Kasumi-1 (cell line): ENCODE data around the gene TCEAL9.
"Not testable (repeated sequence)": the region's sequence is repeated elsewhere in the genome, so short reads cannot be mapped to it uniquely, and the experiment has no call there.

Experiments used
- DNase-seq, 2 experiments: peaks; one replicate each; lab custom pipeline; 2025; lab: John Stamatoyannopoulos, UW

The TCEAL9 gene

DNA sequence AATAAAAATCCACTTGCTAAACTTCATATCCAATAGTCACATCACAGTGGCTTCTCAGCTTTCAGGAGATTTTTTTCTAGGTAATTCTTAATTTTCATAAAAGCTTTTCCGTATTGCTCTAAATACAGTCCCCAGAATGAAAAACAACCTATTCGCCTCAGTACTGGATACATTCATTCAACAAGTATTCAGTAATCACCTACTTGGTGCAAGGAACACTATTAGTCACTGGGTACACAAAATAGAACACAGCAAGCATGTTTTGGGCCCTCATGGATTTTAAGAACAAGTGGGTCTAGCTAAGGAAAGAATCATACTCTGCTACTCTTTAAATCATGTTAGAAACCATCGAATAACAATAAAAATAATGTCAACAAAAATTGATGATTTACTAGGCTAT is 17.3 kb downstream of the TCEAL9 start:
- no peak for DNase-seq

- DNase-seq: no peak
Measured at GRCh38 chrX:103376118-103376978, 20.0 kb downstream of the TCEAL9 start, which contains the start of gene BEX3. Gene BEX3, plus strand, starts transcription at chrX:103376538. Its CDS starts 984 bp downstream, at chrX:103377522.

DNA sequence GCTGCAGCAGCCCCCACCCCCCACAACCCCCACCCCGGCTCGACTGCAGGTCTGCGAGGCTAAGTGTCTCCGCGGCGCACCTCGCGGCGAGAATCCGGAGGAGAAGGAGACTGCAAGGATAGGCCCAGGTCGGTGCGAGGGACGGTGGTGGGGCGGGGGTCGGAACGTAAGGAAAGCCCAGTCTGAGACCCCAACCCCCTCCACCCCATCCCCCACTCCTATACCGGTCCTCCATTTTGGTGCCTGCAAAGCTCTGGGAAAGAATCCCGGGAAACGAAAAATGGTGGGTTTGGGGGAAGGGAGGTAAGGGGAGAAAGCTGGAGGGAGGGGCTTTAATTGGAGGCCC is 20.6 kb downstream of the TCEAL9 start:
- DNase-seq: no peak

DNA sequence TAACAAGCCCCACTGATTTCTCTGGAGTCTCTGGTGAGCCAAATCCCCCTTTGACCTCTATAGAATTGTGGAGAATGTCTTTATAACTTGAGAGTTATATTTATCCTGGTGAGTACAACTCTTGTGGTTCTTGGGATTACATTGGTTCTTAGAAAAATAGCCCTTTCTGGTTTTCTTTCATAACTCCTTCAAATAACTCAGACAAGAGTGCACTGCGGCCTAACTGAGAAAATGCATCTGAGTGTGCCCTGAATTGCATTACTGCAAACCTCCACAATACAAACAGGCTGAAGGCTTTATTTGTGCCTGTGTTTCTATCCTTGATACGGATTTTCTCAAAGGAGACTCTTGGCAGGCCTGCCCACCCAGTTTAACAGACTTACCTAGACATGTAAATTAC is 22.7 kb downstream of the TCEAL9 start:
- DNase-seq: no peak

GRCh38 chrX:103382877-103383276 is 26.6 kb downstream of the TCEAL9 start:
- DNase-seq: no peak

DNA sequence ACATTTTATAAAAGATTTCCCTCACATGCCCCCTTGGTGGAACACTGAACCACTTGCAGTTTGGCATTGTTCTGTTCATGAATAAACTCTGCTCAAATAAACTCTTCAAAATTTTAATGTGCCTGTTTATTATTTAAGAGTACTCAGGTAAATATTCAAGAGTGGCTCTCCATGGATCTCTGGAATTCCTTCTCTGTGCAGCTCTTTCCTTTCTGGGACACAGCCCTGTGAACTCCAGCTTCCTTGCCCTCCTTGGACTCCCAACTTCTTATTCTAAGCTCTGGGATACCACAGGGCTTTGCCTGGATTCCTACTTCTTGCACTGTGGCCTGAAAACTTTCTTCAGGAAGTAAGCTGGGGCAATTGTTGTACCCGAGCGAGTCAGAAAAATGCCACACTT is 28.4 kb downstream of the TCEAL9 start:
- no peak for DNase-seq

DNA sequence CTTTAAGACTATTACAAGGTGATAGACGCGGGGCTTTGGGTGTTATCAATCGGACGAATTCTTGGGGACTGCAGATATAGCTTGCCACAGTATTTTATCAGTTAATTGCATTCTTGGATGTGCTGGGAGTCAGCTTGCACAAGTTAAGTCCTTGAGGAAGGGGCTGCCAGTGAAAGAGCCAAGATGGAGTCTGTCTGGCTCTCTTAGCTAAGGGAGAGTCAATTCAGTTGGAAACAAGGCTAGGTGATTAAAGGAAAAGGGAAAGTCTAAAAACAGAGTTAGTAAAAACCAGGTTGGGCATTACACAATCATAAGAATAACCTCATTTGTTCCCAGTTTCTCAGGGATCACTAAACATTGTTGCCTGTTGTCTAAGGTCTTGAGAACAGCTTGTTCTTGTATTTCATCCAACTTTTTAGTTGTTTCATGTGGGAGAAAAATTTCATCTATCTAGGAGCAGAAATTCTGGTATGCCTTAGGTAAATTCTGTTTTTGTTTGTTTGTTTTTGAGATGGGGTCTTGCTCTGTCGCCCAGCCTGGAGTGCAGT is 29.1 kb downstream of the TCEAL9 start:
- DNase-seq: not testable (repeated sequence)

DNA sequence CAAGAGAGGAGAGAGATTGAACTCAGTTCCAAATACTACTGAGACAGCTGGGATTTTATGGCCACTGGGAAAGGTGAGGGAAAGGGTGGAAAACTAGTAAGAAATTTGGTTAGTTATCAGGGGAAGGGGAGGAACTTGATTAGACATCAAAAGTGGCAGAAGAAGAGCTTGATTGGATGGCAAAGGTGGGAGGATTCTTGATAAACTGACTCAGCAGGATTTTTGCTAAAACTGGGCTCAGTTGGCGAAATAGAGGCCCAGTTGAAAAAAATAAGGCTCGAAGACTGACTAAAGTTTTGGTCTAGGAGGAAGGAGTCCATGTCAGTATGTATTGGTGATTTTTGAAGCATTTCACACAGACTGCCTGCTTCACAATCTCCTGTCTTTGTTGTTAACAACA is 30.0 kb downstream of the TCEAL9 start:
- no peak for DNase-seq

DNA sequence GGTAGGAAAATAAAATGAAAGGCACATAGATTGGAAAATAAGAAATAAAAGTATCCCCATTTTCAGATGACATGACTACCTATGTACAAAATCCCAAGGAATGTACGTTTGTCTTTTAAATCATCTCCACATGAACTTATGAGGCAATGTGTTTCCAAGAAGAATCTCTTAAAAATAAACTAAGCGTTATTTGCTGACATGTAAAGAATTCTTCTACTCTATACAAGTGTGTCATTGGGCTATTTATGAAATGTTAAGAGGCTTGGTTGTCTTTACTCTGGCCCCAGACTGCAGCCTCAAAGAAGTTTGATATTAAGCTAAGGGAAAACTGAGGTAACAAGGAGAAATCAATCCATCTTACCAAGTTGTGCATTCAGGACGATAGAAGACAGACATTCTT is 37.2 kb downstream of the TCEAL9 start:
- no peak for DNase-seq

GRCh38 chrX:103396186-103396585 is 39.9 kb downstream of the TCEAL9 start:
- no peak for DNase-seq

DNA sequence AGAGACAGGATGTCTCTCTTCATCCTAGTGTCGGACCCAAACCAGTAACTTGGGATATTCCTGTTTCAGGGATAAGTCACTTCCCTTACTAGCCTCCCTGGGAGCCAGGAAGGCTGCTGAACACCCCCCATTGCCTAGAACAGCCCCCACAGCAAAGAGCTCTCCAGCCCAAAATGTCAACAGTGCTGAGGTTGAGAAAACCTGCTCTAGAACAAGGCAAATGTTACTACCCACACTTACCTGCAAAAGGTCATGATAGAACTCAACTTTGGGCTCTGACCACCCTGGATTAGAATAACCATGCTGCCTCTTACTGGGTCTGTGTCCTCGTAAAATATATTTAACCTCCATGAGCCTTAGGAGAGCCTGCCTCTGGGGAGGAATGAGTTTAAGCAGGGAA is 40.4 kb downstream of the TCEAL9 start:
- DNase-seq: no peak

- no peak for DNase-seq
Measured at GRCh38 chrX:103397707-103398106, 41.4 kb downstream of the TCEAL9 start.

DNA sequence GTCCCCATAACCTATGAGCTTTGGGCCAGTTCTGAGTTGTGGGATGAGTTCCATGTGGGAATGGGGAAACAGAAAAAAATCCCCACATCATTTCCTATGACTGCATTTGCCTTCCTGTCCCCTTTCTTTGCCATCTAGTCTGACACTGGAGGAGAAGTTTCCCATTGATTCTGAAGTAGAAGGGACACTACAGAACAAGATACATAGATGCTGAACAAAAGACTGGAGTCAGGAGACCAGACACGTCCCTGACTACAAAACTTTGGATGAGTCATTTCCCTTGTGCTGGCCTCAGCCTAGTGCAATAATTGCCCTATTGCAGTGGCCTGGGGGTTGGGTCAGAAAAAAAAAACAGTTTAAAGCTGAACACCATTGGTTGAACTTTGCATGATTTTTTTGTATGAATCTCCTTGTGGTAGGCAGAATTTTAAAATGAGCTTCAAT is 42.1 kb downstream of the TCEAL9 start:
- DNase-seq: peak; percentile 13 to 17

- DNase-seq: no peak
Measured at GRCh38 chrX:103399744-103400143, 43.4 kb downstream of the TCEAL9 start.

GRCh38 chrX:103400931-103401330 is 44.6 kb downstream of the TCEAL9 start:
- no peak for DNase-seq

DNA sequence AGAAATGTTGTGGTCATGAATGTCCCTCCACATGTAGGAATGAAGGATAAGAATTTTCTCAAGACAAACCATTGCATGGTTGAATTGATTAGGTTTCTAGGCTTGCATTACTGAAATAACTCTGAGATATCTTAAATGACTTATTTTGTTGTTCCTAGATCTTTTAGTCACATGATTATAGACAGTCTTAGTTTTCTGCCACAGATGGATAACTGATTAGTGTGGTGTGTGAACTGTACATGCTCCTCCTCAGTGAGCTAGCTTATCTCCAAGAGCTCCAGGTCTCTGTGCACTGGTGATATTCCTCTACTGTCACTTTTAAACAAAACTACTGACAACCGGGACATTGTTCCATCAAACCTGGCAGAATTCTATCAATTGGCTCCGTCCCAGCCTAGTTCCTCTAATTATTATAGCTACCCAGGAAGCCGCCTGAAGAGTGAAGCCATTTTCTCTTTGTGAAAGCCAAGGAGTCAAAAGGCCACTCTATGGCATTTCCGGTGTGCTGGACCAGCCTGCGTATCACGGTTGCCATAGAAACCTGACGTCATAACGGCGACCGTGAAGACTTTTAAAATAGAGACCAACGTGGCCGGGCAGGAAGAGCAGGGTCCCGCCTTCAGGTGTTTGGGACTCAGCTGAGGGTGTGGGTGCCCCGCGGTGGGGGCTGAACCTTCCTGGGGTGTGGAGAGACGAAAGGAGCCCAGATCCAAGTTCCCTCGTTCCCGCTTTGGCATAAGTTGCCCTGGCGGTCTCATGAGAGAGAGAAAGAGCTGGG is 48.1 kb downstream of the TCEAL9 start:
- no peak for DNase-seq

DNA sequence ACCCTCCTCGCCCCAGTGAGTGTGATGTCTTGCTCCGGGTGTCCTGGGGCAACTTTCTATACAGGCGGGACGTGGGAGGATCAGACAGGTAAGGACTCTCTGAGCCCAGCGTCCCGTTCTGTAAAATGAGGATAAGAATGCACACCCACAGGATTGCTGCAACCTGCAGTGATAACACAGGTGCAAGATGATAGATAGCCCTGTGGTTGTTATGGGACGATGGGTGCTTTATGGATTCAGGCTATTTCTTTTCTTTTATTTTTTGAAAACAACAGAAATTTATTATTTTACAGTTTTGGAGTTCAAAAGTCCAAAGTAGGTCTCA is 48.7 kb downstream of the TCEAL9 start:
- no peak for DNase-seq

DNA sequence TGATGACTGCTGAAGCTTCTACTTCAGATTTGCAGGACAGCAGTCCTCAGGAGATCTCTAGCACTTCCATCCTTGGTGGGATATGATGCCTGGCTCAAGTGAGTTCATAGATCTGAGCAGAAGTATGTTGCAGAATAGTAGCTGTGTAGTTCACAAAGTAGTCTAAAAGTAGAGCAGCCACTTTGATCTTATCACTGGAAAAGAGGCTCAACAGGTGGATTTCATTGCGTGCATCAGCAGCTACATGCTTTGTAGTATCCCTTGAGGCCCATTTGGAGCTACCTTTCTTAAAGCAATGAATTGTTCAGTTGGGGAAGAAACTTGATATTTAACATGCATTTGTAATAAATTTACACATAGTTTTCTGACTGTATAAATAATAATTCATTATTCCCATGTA is 50.0 kb downstream of the TCEAL9 start:
- no peak for DNase-seq

GRCh38 chrX:103407776-103408175 is 51.5 kb downstream of the TCEAL9 start:
- DNase-seq: no peak
